Kidney (tissue), 14 donors: ENCODE results near the gene CD55. TPM values are rescaled to one million over a fixed set of nuclear protein-coding genes. Genes with fewer than 3 reads are reported as not detected.

Source experiments
- DNase-seq, 5 donors: peaks; one replicate each; pipeline ENCODE4 v3.0.0-alpha.2; 2013 to 2020
- FAIRE-seq: peaks from 2 replicates; lab custom pipeline; 2012; peaks lifted over from hg19 to GRCh38; lab: Jason Lieb, UNC
- H3K27ac ChIP-seq, 2 donors: one replicate each; pipeline ENCODE4 v1.7.0; 2013; ENCODE audit warnings: low read depth in 2 of 2, low read length in 2 of 2, inconsistent platforms in 1 of 2
- H3K27me3 ChIP-seq: one replicate; pipeline ENCODE4 v1.7.1; 2013; ENCODE audit warnings: low read length, inconsistent platforms; ENCODE audit not compliant: control insufficient read depth, insufficient read depth
- H3K36me3 ChIP-seq, 3 donors: one replicate each; pipeline versions ENCODE4 v1.7.0 to v1.7.1; 2013; ENCODE audit warnings: low read length in 3 of 3, control low read depth in 1 of 3, inconsistent platforms in 1 of 3; ENCODE audit not compliant: insufficient read depth in 3 of 3, control insufficient read depth in 2 of 3
- H3K4me1 ChIP-seq, 3 donors: one replicate each; pipeline versions ENCODE4 v1.7.0 to v1.7.1; 2013; ENCODE audit warnings: low read length in 3 of 3, inconsistent platforms in 1 of 3, low read depth in 1 of 3; ENCODE audit not compliant: control insufficient read depth in 2 of 3, insufficient read depth in 2 of 3
- H3K4me3 ChIP-seq, 3 donors: one replicate each; pipeline versions ENCODE4 v1.7.0 to v1.8.1; 2013; ENCODE audit warnings: low read length in 3 of 3, control low read depth in 1 of 3, inconsistent platforms in 1 of 3
- H3K9ac ChIP-seq, 3 donors: one replicate each; pipeline versions ENCODE4 v1.7.0 to v1.7.1; 2013; ENCODE audit warnings: low read length in 3 of 3, control low read depth in 1 of 3, inconsistent platforms in 1 of 3
- H3K9me3 ChIP-seq, 3 donors: one replicate each; pipeline versions ENCODE4 v1.7.0 to v1.7.1; 2013; ENCODE audit warnings: low read length in 3 of 3, control low read depth in 1 of 3, inconsistent platforms in 1 of 3; ENCODE audit not compliant: control insufficient read depth in 2 of 3, insufficient read depth in 1 of 3
- intact Hi-C: fragments of 100-400 bp; cut with DNase I; formaldehyde crosslinking; loops from one replicate; pipeline ENCODE4 v1.11.1; 2022
- polyA plus RNA-seq: library from polyadenylated mRNA; stranded (reverse); fragments of 350-450 nt; fragmentation: Illumina TruSeq; extraction: RNeasy Lipid Tissue Mini Kit (QIAGEN cat#74804); gene quantifications from one replicate; pipeline ENCODE4 v1.2.3, GENCODE V29; 2014; ENCODE audit warnings: low read depth, low replicate concordance; ENCODE audit not compliant: insufficient read depth
- total RNA-seq: library from RNA; stranded (reverse); fragmentation: NEBNext Ultra II Directional; extraction: Animal tissue kit (Norgen Biotek cat#: 25700); gene quantifications from one replicate; pipeline ENCODE4 v1.2.1, GENCODE V29; 2021
- TF ChIP-seq, protein P1 (sequence below): IDR thresholded peaks from 3 replicates; pipeline ENCODE4 v1.5.1; 2012; ENCODE audit warnings: mild to moderate bottlenecking, moderate library complexity, borderline replicate concordance; ENCODE audit not compliant: insufficient read depth; ENCODE audit errors: extremely low read depth
- donor health status: control.
- donor health status: control.
- donor health status: control.
- donor health status: control.
- donor health status: control.
- donor health status: DM: yes; HTN: yes; CAD: no.
- donor health status: Normal renal cell carcinoma (clear cell type).

CD55 gene
- total and polyA plus RNA-seq, 2 donors from 2014 or later, result 28.8 to 69.5 TPM

DNA sequence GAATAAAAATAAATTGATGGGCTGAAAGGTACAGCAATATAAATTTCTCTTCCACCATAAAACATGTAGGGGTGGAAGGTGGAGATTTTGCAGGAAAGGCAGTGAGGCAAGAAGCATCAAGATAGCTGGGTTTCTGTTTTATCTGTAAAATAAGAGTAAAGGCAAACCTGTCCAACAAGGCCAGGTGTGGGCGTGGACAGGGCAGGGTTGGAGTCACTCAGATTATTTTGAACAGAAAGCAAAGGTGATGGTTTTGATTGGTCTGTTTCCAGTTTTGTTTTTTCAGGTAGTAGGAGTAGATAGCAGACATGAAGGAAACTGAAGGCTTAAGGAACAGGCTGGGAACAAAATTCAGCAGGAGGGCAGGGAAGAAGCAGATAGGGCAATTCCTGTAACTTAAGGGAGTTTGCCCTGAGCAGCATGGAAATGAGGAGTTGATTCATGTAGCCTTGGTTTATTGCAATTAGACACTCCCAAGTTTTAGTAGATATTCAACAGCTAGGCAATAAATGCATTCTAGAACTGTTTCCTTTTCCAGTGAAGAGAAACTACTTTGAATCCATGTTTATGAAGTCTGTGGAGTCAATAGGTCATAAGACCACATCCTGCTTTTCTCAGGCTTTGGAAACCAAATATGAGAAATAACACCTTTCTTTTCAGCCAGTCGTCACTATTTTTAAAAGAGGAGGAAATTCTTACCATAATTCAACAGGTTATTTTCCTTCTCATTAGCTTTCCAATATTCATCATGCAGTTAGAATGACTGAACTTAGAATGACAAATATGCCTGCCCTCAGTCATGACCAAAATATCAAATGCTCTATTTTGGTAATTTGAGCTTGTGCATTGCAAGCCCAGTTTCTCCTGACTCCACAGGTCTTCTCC is 38.7 kb upstream of the CD55 start:
- H3K36me3 ChIP-seq, result no peaks in the 10 kb centered on the region
- H3K4me1 ChIP-seq, result peaks cover 6 to 9% (median 7%) of the 10 kb centered on the region in 3 donors
- peak in 2 of 5 donors; percentile 43 to 83 for DNase-seq
- no peak overlapping the region for H3K4me3 ChIP-seq
- no peaks in the 10 kb centered on the region for H3K9me3 ChIP-seq
- intact Hi-C loops, result no loop called here
- FAIRE-seq, result no peak
- no peak overlapping the region for H3K9ac ChIP-seq
- H3K27me3 ChIP-seq, result no peaks in the 10 kb centered on the region
- H3K27ac ChIP-seq, result peak overlapping the region in 1 of 2 donors; percentile 65
- TF ChIP-seq, protein P1, sequence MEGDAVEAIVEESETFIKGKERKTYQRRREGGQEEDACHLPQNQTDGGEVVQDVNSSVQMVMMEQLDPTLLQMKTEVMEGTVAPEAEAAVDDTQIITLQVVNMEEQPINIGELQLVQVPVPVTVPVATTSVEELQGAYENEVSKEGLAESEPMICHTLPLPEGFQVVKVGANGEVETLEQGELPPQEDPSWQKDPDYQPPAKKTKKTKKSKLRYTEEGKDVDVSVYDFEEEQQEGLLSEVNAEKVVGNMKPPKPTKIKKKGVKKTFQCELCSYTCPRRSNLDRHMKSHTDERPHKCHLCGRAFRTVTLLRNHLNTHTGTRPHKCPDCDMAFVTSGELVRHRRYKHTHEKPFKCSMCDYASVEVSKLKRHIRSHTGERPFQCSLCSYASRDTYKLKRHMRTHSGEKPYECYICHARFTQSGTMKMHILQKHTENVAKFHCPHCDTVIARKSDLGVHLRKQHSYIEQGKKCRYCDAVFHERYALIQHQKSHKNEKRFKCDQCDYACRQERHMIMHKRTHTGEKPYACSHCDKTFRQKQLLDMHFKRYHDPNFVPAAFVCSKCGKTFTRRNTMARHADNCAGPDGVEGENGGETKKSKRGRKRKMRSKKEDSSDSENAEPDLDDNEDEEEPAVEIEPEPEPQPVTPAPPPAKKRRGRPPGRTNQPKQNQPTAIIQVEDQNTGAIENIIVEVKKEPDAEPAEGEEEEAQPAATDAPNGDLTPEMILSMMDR, result no peak

DNA sequence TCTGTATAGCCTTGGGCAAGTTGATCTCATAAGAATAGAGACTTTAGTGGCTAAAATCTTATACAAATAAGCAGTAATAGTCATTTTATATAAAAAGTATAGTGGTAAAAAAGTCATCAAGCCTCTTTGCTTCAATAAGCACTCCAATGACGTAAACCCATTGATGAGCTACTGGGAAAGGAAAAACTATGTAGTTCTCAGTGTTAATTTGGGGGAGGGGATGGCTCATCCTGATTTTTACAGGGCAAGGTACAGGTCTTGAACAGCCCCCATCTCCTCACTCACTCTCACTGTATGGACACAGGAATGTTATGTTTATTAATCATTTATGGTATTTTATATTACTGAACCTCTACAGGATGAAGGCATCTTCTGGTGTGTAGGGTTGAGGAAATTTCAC is 38.1 kb upstream of the CD55 start:
- no peak overlapping the region for H3K27ac ChIP-seq
- DNase-seq (no peak), FAIRE-seq (no peak)
- no peaks in the 10 kb centered on the region for H3K36me3 ChIP-seq
- TF ChIP-seq, protein P1, result no peak
- H3K4me1 ChIP-seq, result peaks cover 7 to 9% (median 9%) of the 10 kb centered on the region in 3 donors
- no peaks in the 10 kb centered on the region for H3K9me3 ChIP-seq
- no peak overlapping the region for H3K9ac ChIP-seq
- no peaks in the 10 kb centered on the region for H3K27me3 ChIP-seq
- intact Hi-C loops, result no loop called here
- no peak overlapping the region for H3K4me3 ChIP-seq

DNA sequence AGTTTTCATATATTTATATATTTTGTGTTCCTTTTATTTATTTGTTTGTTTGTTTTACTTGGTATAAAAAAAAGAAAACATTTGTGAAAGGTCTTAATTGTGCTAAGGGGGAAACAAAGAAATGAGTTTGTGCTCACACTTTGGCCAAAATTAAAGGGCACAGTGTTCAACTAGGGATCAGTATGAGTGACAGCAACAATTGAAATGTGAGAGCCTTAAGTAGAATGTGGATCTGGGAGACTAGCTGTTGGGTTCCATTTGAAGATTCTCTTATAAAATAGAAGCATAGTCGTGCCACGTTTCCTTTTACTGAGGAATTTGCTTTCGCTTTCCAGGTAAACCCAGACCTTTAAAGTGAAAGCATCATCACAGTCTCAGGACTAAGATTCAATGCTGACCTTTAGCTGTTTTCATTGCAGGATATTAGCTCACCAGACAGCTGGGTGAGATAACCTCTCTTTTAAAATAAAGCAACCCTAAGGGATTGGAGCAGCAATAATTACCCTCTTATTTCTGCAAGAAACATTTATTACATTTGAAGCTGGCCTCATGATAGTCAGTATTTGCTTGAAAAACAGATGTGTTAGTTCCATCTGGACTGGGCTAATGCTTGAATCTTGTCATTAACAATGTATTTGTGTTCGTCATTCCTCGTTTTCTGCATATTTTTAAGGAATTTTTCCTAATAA is 37.1 kb upstream of the CD55 start:
- H3K4me1 ChIP-seq, result peaks cover 7 to 9% (median 9%) of the 10 kb centered on the region in 3 donors
- H3K9me3 ChIP-seq, result no peaks in the 10 kb centered on the region
- no peak for FAIRE-seq
- H3K27me3 ChIP-seq, result no peaks in the 10 kb centered on the region
- no peak overlapping the region for H3K27ac ChIP-seq
- peak overlapping the region in 1 of 3 donors; percentile 9 for H3K4me3 ChIP-seq
- peak in 1 of 5 donors; percentile 74 for DNase-seq
- TF ChIP-seq, protein P1, result no peak
- intact Hi-C loops, result no loop called here
- no peak overlapping the region for H3K9ac ChIP-seq
- no peaks in the 10 kb centered on the region for H3K36me3 ChIP-seq
